Measurements from ENCODE around the gene MYCBP. TPM values are rescaled to one million over a fixed set of nuclear protein-coding genes. Genes with fewer than 3 reads are reported as not detected.
"Not testable (repeated sequence)": the region's sequence is repeated elsewhere in the genome, so short reads cannot be mapped to it uniquely, and the experiment has no call there.

Gene MYCBP
- total and polyA plus RNA-seq, 2 of the 8 experiments (the other 6 are each of a cell fraction or from before 2014, with no cell fraction given) = 22.4 to 38.2 TPM

DNA sequence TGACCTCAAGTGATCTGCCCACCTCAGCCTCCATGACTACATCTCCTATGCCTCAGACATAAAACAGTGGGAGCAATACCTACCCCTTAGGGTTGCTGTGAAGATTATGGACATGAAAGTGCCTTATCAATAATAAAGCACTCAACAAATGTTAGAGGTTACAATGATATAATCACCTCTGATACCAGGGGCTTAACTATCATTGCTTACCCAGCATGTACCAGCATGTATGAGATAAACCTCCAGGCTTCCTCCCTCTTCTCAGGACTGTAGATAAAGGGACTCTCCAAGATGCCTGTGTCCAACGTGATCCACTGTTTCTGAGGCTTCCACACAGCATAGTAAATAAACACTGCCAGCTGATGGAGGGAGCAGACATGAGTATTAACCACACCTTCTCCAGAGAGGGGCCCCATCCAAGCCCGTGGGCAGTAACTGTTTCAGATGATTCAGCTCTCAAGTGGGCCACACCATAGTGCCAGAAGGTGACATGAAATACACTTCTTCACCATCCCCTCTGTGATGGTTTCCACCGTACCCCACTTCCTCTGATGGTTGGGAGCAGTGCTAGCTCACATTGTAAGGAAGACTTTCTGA, 42.3 kb upstream of the MYCBP start (continued):
- TF ChIP-seq, protein P1, sequence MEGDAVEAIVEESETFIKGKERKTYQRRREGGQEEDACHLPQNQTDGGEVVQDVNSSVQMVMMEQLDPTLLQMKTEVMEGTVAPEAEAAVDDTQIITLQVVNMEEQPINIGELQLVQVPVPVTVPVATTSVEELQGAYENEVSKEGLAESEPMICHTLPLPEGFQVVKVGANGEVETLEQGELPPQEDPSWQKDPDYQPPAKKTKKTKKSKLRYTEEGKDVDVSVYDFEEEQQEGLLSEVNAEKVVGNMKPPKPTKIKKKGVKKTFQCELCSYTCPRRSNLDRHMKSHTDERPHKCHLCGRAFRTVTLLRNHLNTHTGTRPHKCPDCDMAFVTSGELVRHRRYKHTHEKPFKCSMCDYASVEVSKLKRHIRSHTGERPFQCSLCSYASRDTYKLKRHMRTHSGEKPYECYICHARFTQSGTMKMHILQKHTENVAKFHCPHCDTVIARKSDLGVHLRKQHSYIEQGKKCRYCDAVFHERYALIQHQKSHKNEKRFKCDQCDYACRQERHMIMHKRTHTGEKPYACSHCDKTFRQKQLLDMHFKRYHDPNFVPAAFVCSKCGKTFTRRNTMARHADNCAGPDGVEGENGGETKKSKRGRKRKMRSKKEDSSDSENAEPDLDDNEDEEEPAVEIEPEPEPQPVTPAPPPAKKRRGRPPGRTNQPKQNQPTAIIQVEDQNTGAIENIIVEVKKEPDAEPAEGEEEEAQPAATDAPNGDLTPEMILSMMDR (IDR thresholded peaks at IDR 0.05; ENCODE audit: control extremely low read depth in 1 of 3, insufficient read depth in 1 of 3, low read depth in 1 of 3, low read length in 3 of 3) = no peak
- TF ChIP-seq SUZ12 (IDR thresholded peaks at IDR 0.05; ENCODE audit: low read length) (no peak), KDM4A (IDR thresholded peaks at IDR 0.05; ENCODE audit: low read depth, low read length, severe bottlenecking) (no peak), EGR1 (IDR thresholded peaks at IDR 0.05; ENCODE audit: borderline replicate concordance, low read depth, low read length) (no peak), POU5F1 (IDR thresholded peaks at IDR 0.05; ENCODE audit: low read depth, low read length) (no peak), SP4 (IDR thresholded peaks at IDR 0.05; ENCODE audit: low read length) (no peak)

DNA sequence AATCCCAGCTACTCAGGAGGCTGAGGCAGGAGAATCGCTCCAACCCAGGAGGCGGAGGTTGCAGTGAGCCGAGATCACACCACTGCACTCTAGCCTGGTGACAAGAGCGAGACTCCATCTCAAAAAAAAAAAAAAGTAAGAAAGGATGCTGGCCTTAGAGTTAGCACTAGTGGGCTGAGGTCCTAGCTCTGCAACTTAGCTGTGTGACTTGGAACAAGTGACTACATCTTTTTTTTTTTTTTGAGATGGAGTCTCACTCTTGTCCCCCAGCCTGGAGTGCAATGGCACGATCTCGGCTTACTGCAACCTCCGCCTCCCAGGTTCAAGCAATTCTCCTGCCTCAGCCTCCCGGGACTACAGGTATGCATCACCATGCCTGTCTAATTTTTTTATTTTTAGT, 41.8 kb upstream of the MYCBP start:
- H2BK5ac ChIP-seq (ENCODE audit: low read depth, low read length); H3K79me1 ChIP-seq (ENCODE audit: low read depth, low read length); H3K56ac ChIP-seq (replicated peaks; ENCODE audit: insufficient read length, low read depth, low read length); H3K23me2 ChIP-seq (ENCODE audit: low read depth, low read length); H3K9me3 ChIP-seq (ENCODE audit: insufficient read depth in 2 of 2, low read depth in 1 of 2, low read length in 1 of 2); H3K14ac ChIP-seq (ENCODE audit: insufficient read length); H3K4me2 ChIP-seq (ENCODE audit: insufficient read depth in 1 of 2, low read depth in 2 of 2, low read length in 2 of 2); H3K27ac ChIP-seq (ENCODE audit: low read depth, low read length); H2AFZ ChIP-seq (ENCODE audit: low read length); H4K91ac ChIP-seq (replicated peaks; ENCODE audit: insufficient read length, low read length); H3K36me3 ChIP-seq (ENCODE audit: control insufficient read depth in 2 of 4, insufficient read depth in 4 of 4, low read length in 3 of 4); H3K18ac ChIP-seq (ENCODE audit: extremely low read depth, low read length); H4K8ac ChIP-seq (ENCODE audit: extremely low read depth, insufficient read depth, low read length); H2BK20ac ChIP-seq (ENCODE audit: low read length); POLR2A ChIA-PET (ENCODE audit: partially characterized antibody); H3K23ac ChIP-seq (ENCODE audit: insufficient read length); H2BK15ac ChIP-seq (ENCODE audit: low read length); H3K4me3 ChIP-seq (ENCODE audit: extremely low read depth in 1 of 4, insufficient read depth in 2 of 4, low read depth in 3 of 4, low read length in 4 of 4); DNase-seq (ENCODE audit: low read depth in 1 of 2, low spot score in 2 of 2); H3K27me3 ChIP-seq (replicated peaks in 1 of 4; ENCODE audit: control insufficient read depth in 3 of 4, extremely low read depth in 1 of 4, insufficient read depth in 3 of 4, low read length in 3 of 4); H3K4ac ChIP-seq (replicated peaks; ENCODE audit: insufficient read length, low read depth, low read length); H3K4me1 ChIP-seq (replicated peaks in 1 of 4; ENCODE audit: control insufficient read depth in 3 of 4, insufficient read depth in 4 of 4, low read length in 3 of 4); H3K79me2 ChIP-seq (ENCODE audit: control insufficient read depth in 1 of 2, insufficient read depth in 2 of 2, low read length in 2 of 2); H2AK5ac ChIP-seq (ENCODE audit: low read depth, low read length); H4K20me1 ChIP-seq (replicated peaks in 1 of 2; ENCODE audit: control insufficient read depth in 1 of 2, insufficient read depth in 2 of 2, low read length in 2 of 2); H2BK120ac ChIP-seq (replicated peaks; ENCODE audit: low read depth, low read length); H4K5ac ChIP-seq (ENCODE audit: insufficient read length, low read depth, low read length); H2BK12ac ChIP-seq (ENCODE audit: low read depth, low read length); FAIRE-seq; H3K9ac ChIP-seq (replicated peaks in 1 of 4; ENCODE audit: extremely low read depth in 1 of 4, low read depth in 3 of 4, low read length in 3 of 4): not testable (repeated sequence)
- WGBS, 2 experiments (ENCODE audit: extremely low coverage in 1 of 2, insufficient coverage in 1 of 2, insufficient read length in 1 of 2, insufficient replicate concordance in 2 of 2, low coverage in 1 of 2, low lambda C conversion rate in 2 of 2, missing lambda C conversion rate in 1 of 2) = 90% methylated on average over 8 of the region's 8 CpGs; no CpG with 5 or more reads in 1 of the 2 experiments
- CTCF ChIA-PET (ENCODE audit: partially characterized antibody) = interaction anchor here (0.7 to 1.4 kb wide), 2 partner anchors 21 to 22 kb away, joined by 3 read pairs; no protein-coding TSS in a partner anchor
